GM23338 (cell line): ENCODE data around the gene ETV1.

Experiments
- CREB1 ChIP-seq: fragments of 250-450 bp; sonication (Bioruptor Pico); IDR thresholded peaks from 2 replicates; pipeline ENCODE4 v1.5.0; 2020; ENCODE audit warnings: low read depth, mild to moderate bottlenecking, moderate library complexity
- EZH2 ChIP-seq: fragments of 200-600 bp; sonication (generic); IDR thresholded peaks from one replicate; pipeline ENCODE4 v1.8.0; 2017; ENCODE audit warnings: antibody characterized with exemption, mild to moderate bottlenecking, low read depth; ENCODE audit not compliant: unreplicated experiment
- JUNB ChIP-seq: IDR thresholded peaks from one replicate; pipeline ENCODE4 v1.6.1; 2016; ENCODE audit warnings: antibody characterized with exemption; ENCODE audit not compliant: unreplicated experiment
- NANOG ChIP-seq: IDR thresholded peaks from 2 replicates; pipeline ENCODE4 v1.6.1; 2016; ENCODE audit warnings: antibody characterized with exemption, borderline replicate concordance
- POLR2AphosphoS5 ChIP-seq: IDR thresholded peaks from 2 replicates; pipeline ENCODE4 v1.6.1; 2016; ENCODE audit warnings: antibody characterized with exemption, low read depth
- STAT1 ChIP-seq: IDR thresholded peaks from one replicate; pipeline ENCODE4 v1.6.1; 2016; ENCODE audit warnings: antibody characterized with exemption; ENCODE audit not compliant: unreplicated experiment
- ZNF331 ChIP-seq: fragments of 250-450 bp; sonication (Bioruptor Pico); IDR thresholded peaks from 2 replicates; pipeline ENCODE4 v1.5.0; 2020; ENCODE audit warnings: low read depth, mild to moderate bottlenecking, moderate library complexity
- TF ChIP-seq, protein P1 (sequence below), 2 experiments: fragments of 200-600 bp in 1 of 2; sonication (generic) in 1 of 2; conservative IDR thresholded peaks; 2 replicates each; pipeline versions ENCODE4 v1.5.1 to v1.6.1; 2016 to 2017; ENCODE audit warnings: antibody characterized with exemption in 2 of 2, low read depth in 2 of 2, mild to moderate bottlenecking in 2 of 2, moderate library complexity in 1 of 2
- TF ChIP-seq, protein P2 (sequence below): IDR thresholded peaks from one replicate; pipeline ENCODE4 v1.6.1; 2018; ENCODE audit warnings: antibody characterized with exemption; ENCODE audit not compliant: unreplicated experiment
- TF ChIP-seq, protein P3 (sequence below): IDR thresholded peaks from 2 replicates; pipeline ENCODE4 v1.6.1; 2016; ENCODE audit warnings: antibody characterized with exemption

DNA sequence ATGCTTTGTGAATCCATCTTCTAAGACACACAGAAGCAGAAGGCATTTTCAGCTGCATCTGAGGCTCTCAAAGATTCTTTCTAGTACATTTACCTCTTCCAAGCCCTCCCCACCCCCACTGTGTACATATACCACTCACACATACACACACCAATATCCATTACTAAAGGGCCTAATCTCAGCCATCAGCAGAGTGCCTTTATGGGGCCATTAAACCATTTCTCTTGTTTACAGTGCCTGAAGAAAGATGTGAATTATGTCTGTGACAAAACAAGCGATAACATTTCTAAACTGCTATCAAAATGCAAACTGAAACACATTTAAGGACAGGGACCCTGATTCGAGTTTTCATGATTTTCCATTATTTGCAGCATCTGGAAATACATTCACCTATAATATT, 40.0 kb downstream of the ETV1 start:
- no peak for TF ChIP-seq POLR2AphosphoS5
- TF ChIP-seq, protein P1, sequence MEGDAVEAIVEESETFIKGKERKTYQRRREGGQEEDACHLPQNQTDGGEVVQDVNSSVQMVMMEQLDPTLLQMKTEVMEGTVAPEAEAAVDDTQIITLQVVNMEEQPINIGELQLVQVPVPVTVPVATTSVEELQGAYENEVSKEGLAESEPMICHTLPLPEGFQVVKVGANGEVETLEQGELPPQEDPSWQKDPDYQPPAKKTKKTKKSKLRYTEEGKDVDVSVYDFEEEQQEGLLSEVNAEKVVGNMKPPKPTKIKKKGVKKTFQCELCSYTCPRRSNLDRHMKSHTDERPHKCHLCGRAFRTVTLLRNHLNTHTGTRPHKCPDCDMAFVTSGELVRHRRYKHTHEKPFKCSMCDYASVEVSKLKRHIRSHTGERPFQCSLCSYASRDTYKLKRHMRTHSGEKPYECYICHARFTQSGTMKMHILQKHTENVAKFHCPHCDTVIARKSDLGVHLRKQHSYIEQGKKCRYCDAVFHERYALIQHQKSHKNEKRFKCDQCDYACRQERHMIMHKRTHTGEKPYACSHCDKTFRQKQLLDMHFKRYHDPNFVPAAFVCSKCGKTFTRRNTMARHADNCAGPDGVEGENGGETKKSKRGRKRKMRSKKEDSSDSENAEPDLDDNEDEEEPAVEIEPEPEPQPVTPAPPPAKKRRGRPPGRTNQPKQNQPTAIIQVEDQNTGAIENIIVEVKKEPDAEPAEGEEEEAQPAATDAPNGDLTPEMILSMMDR (conservative IDR thresholded peaks at IDR 0.05; ENCODE audit: low read depth in 2 of 2): no peak
- TF ChIP-seq NANOG: no peak
- TF ChIP-seq, protein P2, sequence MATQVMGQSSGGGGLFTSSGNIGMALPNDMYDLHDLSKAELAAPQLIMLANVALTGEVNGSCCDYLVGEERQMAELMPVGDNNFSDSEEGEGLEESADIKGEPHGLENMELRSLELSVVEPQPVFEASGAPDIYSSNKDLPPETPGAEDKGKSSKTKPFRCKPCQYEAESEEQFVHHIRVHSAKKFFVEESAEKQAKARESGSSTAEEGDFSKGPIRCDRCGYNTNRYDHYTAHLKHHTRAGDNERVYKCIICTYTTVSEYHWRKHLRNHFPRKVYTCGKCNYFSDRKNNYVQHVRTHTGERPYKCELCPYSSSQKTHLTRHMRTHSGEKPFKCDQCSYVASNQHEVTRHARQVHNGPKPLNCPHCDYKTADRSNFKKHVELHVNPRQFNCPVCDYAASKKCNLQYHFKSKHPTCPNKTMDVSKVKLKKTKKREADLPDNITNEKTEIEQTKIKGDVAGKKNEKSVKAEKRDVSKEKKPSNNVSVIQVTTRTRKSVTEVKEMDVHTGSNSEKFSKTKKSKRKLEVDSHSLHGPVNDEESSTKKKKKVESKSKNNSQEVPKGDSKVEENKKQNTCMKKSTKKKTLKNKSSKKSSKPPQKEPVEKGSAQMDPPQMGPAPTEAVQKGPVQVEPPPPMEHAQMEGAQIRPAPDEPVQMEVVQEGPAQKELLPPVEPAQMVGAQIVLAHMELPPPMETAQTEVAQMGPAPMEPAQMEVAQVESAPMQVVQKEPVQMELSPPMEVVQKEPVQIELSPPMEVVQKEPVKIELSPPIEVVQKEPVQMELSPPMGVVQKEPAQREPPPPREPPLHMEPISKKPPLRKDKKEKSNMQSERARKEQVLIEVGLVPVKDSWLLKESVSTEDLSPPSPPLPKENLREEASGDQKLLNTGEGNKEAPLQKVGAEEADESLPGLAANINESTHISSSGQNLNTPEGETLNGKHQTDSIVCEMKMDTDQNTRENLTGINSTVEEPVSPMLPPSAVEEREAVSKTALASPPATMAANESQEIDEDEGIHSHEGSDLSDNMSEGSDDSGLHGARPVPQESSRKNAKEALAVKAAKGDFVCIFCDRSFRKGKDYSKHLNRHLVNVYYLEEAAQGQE: no peak
- no peak for TF ChIP-seq CREB1 (CRISPR knock-in tag)
- no peak for TF ChIP-seq ZNF331 (CRISPR knock-in tag)
- no peak for TF ChIP-seq EZH2
- TF ChIP-seq, protein P3, sequence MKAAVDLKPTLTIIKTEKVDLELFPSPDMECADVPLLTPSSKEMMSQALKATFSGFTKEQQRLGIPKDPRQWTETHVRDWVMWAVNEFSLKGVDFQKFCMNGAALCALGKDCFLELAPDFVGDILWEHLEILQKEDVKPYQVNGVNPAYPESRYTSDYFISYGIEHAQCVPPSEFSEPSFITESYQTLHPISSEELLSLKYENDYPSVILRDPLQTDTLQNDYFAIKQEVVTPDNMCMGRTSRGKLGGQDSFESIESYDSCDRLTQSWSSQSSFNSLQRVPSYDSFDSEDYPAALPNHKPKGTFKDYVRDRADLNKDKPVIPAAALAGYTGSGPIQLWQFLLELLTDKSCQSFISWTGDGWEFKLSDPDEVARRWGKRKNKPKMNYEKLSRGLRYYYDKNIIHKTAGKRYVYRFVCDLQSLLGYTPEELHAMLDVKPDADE: no peak
- TF ChIP-seq STAT1: no peak
- TF ChIP-seq JUNB: no peak
